ENCODE results near the gene IDH2.
"Not testable (repeated sequence)": the region's sequence is repeated elsewhere in the genome, so short reads cannot be mapped to it uniquely, and the experiment has no call there.

IDH2 gene

DNA sequence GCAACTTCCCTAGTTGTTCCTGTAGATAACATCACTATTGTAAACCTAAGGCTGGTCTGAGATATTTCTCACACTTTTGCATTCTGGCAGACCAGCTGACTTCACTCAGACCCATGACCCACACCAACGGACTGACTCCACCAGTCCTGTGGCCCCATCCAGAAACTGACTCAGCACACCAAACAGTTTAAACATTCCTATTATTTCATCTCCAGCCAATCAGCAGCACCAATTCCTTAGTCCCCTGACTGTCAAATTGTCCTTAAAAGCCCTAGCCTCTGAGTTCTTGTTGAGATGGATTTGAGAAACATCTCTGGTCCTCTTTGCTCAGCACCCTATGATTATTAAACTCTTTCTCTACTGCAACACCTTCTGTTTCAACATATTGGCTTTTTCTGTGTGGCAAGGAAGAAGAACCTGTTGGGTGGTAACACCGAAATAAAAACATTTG, 12.2 kb upstream of the IDH2 start:
- no peak for DNase-seq (ENCODE audit: low read depth)

GRCh38 chr15:90113166-90113565, 10.9 kb upstream of the IDH2 start:
- no peak for DNase-seq (ENCODE audit: low read depth)

DNA sequence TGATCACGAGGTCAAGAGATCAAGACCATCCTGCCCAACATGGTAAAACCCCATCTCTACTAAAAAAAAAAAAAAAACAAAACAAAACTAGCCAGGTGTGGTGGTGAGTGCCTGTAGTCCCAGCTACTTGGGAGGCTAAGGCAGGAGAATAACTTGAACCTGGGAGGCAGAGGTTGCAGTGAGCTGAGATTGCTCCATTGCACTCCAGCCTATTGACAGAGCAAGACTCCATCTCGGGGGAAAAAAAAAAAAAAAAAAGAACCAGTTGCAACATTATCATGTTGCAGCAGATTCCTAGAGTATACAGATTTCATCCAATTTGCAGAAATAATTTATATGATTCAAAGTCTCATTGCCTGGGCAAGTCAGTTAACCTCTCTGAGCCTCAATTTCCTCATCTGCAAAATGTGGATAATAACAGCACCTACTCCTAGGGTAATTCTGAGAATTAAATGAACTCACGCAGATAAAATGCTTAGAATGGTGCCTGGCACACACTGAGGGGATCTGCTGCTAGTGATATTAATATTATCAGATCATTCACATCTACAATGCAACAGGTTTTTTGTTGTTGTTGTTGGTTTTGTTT, 7.0 kb upstream of the IDH2 start:
- DNase-seq (ENCODE audit: low read depth), result not testable (repeated sequence)

- DNase-seq (ENCODE audit: low read depth), result not testable (repeated sequence)
These were observed 5.8 kb upstream of the IDH2 start for GRCh38 chr15:90108038-90108437.

DNA sequence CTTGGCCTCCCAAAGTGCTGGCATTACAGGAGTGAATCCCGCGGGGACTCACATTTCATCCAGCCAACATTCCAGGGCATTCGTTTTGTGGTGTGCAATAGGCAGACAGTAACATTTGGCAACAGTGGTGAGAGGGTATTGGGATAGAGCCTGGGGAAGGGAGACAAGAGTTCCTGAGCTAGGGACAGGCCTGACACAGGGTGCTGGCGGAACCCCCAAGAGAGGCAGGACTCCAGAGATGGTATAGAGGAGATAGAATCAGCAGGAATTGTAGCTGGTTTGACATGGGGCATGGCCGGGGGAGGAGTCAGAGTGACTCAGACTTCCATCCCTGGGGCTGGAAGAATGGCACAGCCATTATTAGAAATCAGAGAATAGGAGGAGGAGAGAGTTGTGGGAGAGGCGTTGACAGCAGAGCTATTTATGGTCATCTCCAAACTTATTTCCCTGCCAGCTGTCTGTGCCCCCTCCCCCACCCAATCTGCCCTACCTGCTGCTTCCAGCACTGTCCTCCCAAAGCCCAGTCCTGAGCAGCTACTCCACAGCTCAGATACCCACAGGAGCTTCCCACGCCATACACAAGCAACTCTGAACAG, 4.4 kb upstream of the IDH2 start:
- DNase-seq (ENCODE audit: low read depth), result no peak

- DNase-seq (ENCODE audit: low read depth), result no peak
These were observed 3.3 kb upstream of the IDH2 start for GRCh38 chr15:90105521-90105920.

GRCh38 chr15:90104551-90104950, 2.3 kb upstream of the IDH2 start:
- no peak for DNase-seq (ENCODE audit: low read depth)

DNA sequence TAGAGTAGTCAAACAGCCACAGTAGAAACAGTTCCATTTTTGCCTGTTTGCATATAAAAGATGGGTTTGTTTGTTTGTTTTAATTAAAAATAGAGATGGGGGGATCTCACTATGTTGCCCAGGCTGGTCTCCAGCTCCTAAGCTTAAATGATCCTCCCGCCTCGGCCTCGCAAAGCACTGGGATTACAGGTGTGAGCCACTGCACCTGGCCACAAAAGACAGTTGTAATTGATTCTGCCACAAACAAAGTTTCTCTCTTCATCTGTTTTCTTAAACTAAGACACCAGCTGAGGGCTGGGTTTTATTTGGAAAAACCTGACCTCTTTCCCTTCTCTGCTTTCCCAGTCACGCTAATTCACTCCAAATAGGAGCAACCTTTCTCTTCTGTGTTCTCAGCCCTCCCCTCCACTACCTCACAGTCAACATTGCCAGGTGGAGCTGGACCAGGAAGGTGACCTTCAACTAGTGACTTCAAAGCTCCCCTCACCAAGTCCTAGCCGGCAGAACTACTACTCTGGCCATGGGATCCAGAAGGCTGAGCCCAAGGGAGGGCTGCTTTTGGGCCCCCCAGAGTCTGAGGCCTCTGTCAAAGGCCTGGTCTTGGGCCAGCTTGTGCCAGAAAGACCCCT, 1.5 kb upstream of the IDH2 start:
- no peak for DNase-seq (ENCODE audit: low read depth)

GRCh38 chr15:90101130-90101968, 919 bp downstream of the IDH2 start:
- DNase-seq (ENCODE audit: low read depth), result no peak

DNA sequence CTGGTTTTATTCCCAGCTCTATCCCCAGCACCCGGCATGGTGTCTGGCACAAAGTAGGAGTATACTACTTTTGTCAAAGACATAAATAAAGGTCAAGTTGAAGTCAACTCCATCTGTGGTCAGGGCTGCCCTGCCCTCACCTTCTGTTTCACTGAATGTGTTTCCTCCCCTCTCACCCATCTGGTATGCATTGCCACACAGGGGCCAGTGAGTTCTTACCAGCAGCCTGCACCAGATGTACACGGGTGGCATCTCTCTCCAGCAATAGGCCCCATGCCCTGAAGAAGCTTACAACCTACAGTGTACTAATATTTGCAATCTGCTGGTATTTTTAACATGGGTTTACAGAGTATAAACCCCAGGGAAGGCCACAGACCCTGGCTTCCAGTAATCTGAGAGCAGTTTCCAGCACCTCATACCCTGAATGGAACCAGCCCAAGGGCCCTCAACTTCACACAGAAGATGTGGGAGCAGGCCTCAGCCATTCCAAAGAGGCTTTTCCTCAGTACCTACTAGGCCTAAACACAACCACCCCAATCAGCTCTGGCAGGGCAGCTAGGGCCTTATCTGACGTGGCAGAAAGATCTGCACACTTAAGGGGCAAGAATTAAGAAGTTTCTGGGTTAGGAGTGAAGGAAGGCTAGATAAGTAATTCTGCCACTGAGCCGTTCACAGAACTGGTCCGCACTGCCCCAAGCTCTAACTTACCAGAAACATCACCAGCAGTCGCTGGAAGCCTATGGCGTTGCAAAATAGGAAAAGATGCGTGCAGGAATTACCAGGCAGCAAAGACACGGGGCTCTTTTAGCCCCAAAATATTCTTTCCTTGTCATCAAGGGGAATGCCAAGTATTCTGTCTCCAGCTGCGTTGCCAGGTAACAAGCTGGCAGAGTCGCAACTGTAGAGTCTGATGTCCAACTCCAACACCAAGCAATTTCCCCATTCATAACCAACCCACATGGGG, 2.1 kb downstream of the IDH2 start:
- no peak for DNase-seq (ENCODE audit: low read depth)

DNA sequence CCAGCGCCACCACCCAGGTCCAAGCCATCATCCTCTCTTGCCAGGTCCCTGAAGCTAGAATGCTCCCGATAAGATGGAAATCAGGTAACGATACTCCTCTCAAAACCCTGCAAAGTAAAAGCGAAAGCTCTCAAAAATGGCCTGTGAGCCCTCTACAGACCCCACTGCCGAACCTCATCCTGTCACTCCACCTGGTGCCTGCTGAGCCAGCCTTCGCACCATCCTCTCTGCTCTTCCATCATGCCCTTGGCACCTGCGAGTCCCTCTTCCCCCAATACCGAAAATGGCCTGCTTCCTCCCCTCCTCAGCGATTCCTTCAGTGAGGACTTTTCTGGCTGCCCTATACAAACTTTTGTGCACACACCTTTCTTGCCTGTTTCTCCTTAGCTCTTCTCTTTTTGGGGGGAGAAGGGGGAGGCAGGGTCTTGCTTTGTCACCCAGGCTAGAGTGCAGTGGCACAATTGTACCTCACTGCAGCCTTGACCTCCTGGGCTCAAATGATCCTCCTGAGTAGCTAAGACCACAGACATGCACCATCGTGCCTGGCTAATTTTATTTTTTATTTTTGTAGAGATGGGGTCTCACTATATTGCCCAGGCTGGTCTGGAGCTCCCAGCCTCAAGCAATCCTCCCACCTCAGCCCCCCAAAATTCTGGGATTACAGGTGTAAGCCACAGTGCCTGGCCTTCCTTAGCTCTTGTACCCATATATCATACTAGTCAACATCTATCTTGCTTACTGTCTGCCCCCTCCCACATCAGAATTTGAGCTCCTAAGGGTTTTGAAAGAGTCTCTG, 3.0 kb downstream of the IDH2 start:
- DNase-seq (ENCODE audit: low read depth), result no peak

GRCh38 chr15:90097475-90097874, 4.8 kb downstream of the IDH2 start:
- DNase-seq (ENCODE audit: low read depth), result no peak

DNA sequence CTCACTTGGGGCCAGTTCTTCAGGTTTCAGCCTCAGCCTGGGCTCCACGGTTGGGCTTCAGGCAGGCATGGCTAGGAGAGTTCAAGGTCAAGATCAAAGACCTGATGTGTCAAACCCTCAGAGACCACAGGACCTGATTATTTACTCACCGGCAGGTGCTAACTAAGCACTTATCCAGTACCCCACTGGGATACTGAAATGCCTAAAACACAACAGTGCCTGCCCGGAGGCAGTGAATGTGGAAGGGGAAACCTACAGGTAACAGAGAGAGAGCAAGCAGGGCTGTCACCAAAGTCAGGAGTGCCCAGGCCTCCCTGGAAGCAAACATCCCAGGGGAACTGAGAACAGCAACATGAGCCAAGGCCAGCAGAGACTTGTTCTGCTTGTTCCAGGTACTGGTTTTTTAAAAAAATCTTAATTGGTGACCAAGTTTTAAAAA, 6.7 kb downstream of the IDH2 start:
- DNase-seq (ENCODE audit: low read depth), result no peak

- DNase-seq (ENCODE audit: low read depth), result no peak
These were observed 10.9 kb downstream of the IDH2 start for GRCh38 chr15:90091156-90091931.

- no peak for DNase-seq (ENCODE audit: low read depth)
These were observed 11.9 kb downstream of the IDH2 start for GRCh38 chr15:90090226-90090848.

DNA sequence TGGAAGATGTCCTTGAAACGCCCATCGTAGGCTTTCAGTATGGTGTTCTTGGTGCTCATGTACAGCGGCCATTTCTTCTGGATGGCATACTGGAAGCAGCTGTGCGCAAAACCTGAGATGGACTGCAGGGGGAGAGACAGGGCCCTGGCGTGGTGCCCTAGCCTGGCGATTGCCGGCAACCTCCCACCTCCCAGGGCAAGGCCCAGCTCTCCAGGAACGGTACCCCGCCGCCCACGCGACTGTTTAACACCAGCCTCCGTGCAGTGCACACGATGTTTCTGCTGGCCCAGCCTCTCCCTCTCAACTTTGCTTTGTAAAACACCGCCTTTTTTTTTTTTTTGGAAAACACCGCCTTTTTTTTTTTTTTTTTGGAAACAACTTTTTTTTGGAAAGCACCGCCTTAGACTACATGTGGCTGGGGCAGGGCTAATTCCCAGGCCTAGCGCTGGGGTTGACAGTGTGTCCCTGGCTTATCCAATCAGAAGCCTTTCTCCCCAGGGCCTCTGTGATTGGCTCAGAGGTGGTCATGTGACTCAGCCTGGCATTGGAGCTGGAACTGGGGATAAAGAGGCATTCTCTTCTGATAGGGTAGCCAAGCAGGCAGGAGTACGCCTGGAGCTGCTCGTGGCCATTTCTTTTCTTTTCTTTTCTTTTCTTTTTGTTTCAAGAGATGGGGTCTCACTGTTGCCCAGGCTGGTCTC, 14.7 kb downstream of the IDH2 start:
- no peak for DNase-seq (ENCODE audit: low read depth)

DNA sequence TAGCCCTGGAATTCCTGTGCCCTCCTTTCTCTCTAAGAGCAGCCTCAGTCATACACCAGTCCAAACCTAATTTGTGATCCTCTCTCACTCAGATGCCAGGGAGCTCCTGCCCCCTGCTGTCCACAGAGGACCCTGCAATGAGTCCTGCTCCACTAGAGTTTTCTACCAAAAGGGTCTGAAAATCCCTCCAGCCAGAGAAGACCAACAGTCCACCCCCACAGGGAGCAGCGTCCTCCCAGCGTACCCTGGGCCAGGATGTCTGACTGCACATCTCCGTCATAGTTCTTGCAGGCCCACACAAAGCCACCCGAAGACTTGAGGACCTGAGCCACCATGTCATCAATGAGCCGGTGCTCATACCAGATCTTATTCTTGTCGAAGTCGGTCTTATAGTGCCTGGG, 15.4 kb downstream of the IDH2 start:
- DNase-seq (ENCODE audit: low read depth), result no peak

DNA sequence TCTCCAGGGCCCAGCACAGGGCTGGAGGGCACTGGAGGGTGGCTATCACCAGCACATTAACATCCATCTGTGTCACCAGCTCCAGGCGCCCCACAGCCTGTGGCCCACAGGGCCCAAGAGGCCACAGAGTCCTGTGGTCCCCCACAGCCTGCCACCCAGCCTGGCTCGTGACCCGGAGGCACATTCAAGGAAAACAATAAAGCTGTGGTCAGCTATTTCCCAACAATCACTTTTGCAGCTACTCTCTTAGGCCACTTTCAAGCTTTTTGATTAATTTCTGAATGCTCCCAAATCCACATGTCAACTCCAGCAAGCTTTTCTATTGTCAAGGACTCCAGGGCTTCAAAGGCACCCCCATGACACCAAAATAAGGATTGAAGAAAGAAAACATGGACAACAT, 16.7 kb downstream of the IDH2 start:
- DNase-seq (ENCODE audit: low read depth), result no peak

GRCh38 chr15:90084876-90085423, 17.3 kb downstream of the IDH2 start:
- no peak for DNase-seq (ENCODE audit: low read depth)

All from stimulated activated CD8-positive, alpha-beta memory T cell treated with anti-CD3 and anti-CD28 coated beads, Interleukin-15, amount 100 ng/mL, for 1 hour (primary cell).